HepG2 (cell line): ENCODE measurements around the gene UBE2R2. TPM values are rescaled to one million over a fixed set of nuclear protein-coding genes. Genes with fewer than 3 reads are reported as not detected.

Experiments
- ATAC-seq: fragments of 200-7000 bp; cut with Tn5 transposase; 3 replicates; pipeline ENCODE4 v1.9.1; 2020; ENCODE audit warnings: mild to moderate bottlenecking, moderate library complexity
- BruUV-seq: library from RNA; stranded (reverse); fragments of 400-500 nt; replicated peaks from 2 replicates; lab custom pipeline; 2021; lab: Mats Ljungman, UMichigan
- CTCF ChIA-PET: fragments of 300-600 bp; formaldehyde crosslinking; extraction: SDS; loops from one replicate; lab custom pipeline; 2021; ENCODE audit warnings: low total read pairs, inconsistent platforms, low intra/inter-chr PET ratio; lab: Yijun Ruan, JAX
- POLR2A ChIA-PET: fragments of 350-600 bp; sonication (Branson Sonifier 250); formaldehyde crosslinking; loops from one replicate; lab custom pipeline; 2020; ENCODE audit warnings: antibody characterized with exemption, inconsistent platforms; lab: Yijun Ruan, JAX
- DNase-seq: peaks from one replicate; pipeline ENCODE4 v3.0.0-alpha.2; 2015; ENCODE audit warnings: low spot score
- FAIRE-seq: peaks from 3 replicates; lab custom pipeline; 2011; peaks lifted over from hg19 to GRCh38; lab: Jason Lieb, UNC
- H2AFZ ChIP-seq: one replicate; pipeline ENCODE4 v1.6.1; 2011; ENCODE audit warnings: low read length, inconsistent platforms
- H3K27ac ChIP-seq: fragments of 300-600 bp; 3 replicates; pipeline ENCODE4 v1.8.0; 2011; ENCODE audit warnings: mixed run types, mild to moderate bottlenecking, mixed read lengths, low read length, inconsistent platforms; ENCODE audit not compliant: insufficient read depth; ENCODE audit errors: extremely low read length
- H3K27me3 ChIP-seq, 2 experiments: fragments of 200-600 bp in 1 of 2; 2 replicates in 1 of 2; 3 replicates in 1 of 2; pipeline versions ENCODE4 v1.6.0 to v1.8.0; 2011; ENCODE audit warnings: low read length in 2 of 2, mild to moderate bottlenecking in 2 of 2, moderate library complexity in 2 of 2, inconsistent platforms in 1 of 2; ENCODE audit not compliant: insufficient read depth in 2 of 2, control insufficient read depth in 1 of 2
- H3K36me3 ChIP-seq, 2 experiments: fragments of 200-600 bp in 1 of 2; replicated peaks in 1 of 2; 2 replicates in 1 of 2; 3 replicates in 1 of 2; pipeline versions ENCODE4 v1.5.1 to v1.8.0; 2011; ENCODE audit warnings: low read length in 2 of 2, inconsistent platforms in 1 of 2; ENCODE audit not compliant: insufficient read depth in 2 of 2, control insufficient read depth in 1 of 2
- H3K4me1 ChIP-seq: 2 replicates; pipeline ENCODE4 v1.5.1; 2012; ENCODE audit warnings: low read length, inconsistent platforms; ENCODE audit not compliant: insufficient read depth
- H3K4me2 ChIP-seq: 2 replicates; pipeline ENCODE4 v1.6.0; 2011; ENCODE audit warnings: low read depth, low read length, inconsistent platforms
- H3K4me3 ChIP-seq, 3 experiments: fragments of 200-600 bp in 1 of 3; sonication (generic), shearing (Covaris generic) in 1 of 3; replicated peaks in 1 of 3; 2 replicates each; pipeline ENCODE4 v1.5.1; 2011 to 2016; ENCODE audit warnings: low read length in 3 of 3, inconsistent platforms in 2 of 3, low read depth in 2 of 3, mild to moderate bottlenecking in 2 of 3, control low read depth in 1 of 3, mixed read lengths in 1 of 3; ENCODE audit not compliant: insufficient read depth in 1 of 3
- H3K79me2 ChIP-seq: one replicate; pipeline ENCODE4 v1.6.1; 2011; ENCODE audit warnings: low read length, inconsistent platforms; ENCODE audit not compliant: insufficient read depth
- H3K9ac ChIP-seq: 2 replicates; pipeline ENCODE4 v1.6.0; 2011; ENCODE audit warnings: mild to moderate bottlenecking, low read depth, low read length, inconsistent platforms; ENCODE audit not compliant: insufficient read depth
- H3K9me3 ChIP-seq: 2 replicates; pipeline ENCODE4 v1.5.1; 2012; ENCODE audit warnings: mild to moderate bottlenecking, low read length
- H4K20me1 ChIP-seq: 2 replicates; pipeline ENCODE4 v1.6.0; 2011; ENCODE audit warnings: inconsistent platforms, mild to moderate bottlenecking, low read length, moderate library complexity; ENCODE audit not compliant: insufficient read depth
- ARNTL ChIP-seq: sonication (generic); formaldehyde crosslinking; IDR thresholded peaks from 2 replicates; pipeline ENCODE4 v1.4.0; 2020; ENCODE audit warnings: mild to moderate bottlenecking, missing genetic modification reagents
- BCL6 ChIP-seq: IDR thresholded peaks from 2 replicates; pipeline ENCODE4 v1.6.1; 2016; ENCODE audit warnings: missing genetic modification reagents, missing compliant biosample characterization
- BRCA1 ChIP-seq: sonication (generic); formaldehyde crosslinking; IDR thresholded peaks from 2 replicates; pipeline ENCODE4 v1.4.0; 2020; ENCODE audit warnings: missing genetic modification reagents
- EHMT2 ChIP-seq: fragments of 200-600 bp; sonication (generic); IDR thresholded peaks from 2 replicates; pipeline ENCODE4 v1.7.0; 2017; ENCODE audit warnings: antibody characterized with exemption, low read depth, low read length, borderline replicate concordance
- MAFK ChIP-seq, 2 experiments: IDR thresholded peaks in 1 of 2; conservative IDR thresholded peaks in 1 of 2; 2 replicates each; pipeline ENCODE4 v1.6.1; 2011; ENCODE audit warnings: improper control_type of control experiment in 2 of 2, low read length in 2 of 2
- MIXL1 ChIP-seq: IDR thresholded peaks from 2 replicates; pipeline ENCODE4 v1.6.1; 2016
- NFATC3 ChIP-seq: sonication (generic); formaldehyde crosslinking; IDR thresholded peaks from 2 replicates; pipeline ENCODE4 v1.5.1; 2020; ENCODE audit warnings: mild to moderate bottlenecking, missing genetic modification reagents
- PRMT3 ChIP-seq: sonication (generic); formaldehyde crosslinking; IDR thresholded peaks from 2 replicates; pipeline ENCODE4 v1.8.1; 2022; ENCODE audit warnings: low read depth, mild to moderate bottlenecking, moderate library complexity, missing genetic modification reagents, borderline replicate concordance
- ZNF207 ChIP-seq: fragments of 450-650 bp; IDR thresholded peaks from 2 replicates; pipeline ENCODE4 v1.6.1; 2016; ENCODE audit warnings: antibody characterized with exemption, borderline replicate concordance
- WGBS: methylation state at CpG from one replicate; pipeline ENCODE4 v1.1.6; 2017; ENCODE audit warnings: low lambda C conversion rate; 5-methylcytosine and 5-hydroxymethylcytosine counted together
- in situ Hi-C: cut with HindIII; loops from 2 replicates; pipeline ENCODE4 v1.10.0; 2017; ENCODE audit warnings: low pct_unique_long_range_greater_than_20kb; ENCODE audit not compliant: extremely low pct_ligation_motif_present
- intact Hi-C: fragments of 100-400 bp; cut with micrococcal nuclease; formaldehyde crosslinking; loops from one replicate; pipeline ENCODE4 v1.10.0; 2022; ENCODE audit not compliant: unreplicated experiment
- polyA plus RNA-seq, 8 experiments: library from polyadenylated mRNA; depleted of rRNA in 3 of 8; stranded (reverse) in 7 of 8; unstranded in 1 of 8; fragments of >200 nt; fragmentation: Illumina TruSeq in 4 of 8; extraction: Trizol in 4 of 8; gene quantifications; 2 replicates each; pipeline versions ENCODE4 v1.2.1 to v1.2.3, GENCODE V29; 2011 to 2016; ENCODE audit warnings: low read depth in 4 of 8, missing spikeins in 1 of 8, mixed read lengths in 1 of 8; ENCODE audit not compliant: insufficient read depth in 1 of 8
- total RNA-seq, 5 experiments: library from RNA; depleted of rRNA; stranded (reverse); fragments of >200 nt; fragmentation: Illumina TruSeq; extraction: Trizol; gene quantifications; 2 replicates each; pipeline ENCODE4 v1.2.3, GENCODE V29; 2016; ENCODE audit warnings: low read depth in 1 of 5
- TF ChIP-seq, protein P1 (sequence below): sonication (generic); formaldehyde crosslinking; IDR thresholded peaks from 2 replicates; pipeline ENCODE4 v1.8.0; 2022; ENCODE audit warnings: mild to moderate bottlenecking, missing genetic modification reagents; ENCODE audit not compliant: insufficient replicate concordance
- TF ChIP-seq, protein P2 (sequence below): sonication (generic); formaldehyde crosslinking; IDR thresholded peaks from 2 replicates; pipeline ENCODE4 v1.4.0; 2020; ENCODE audit warnings: missing genetic modification reagents, mild to moderate bottlenecking, borderline replicate concordance
- TF ChIP-seq, protein P3 (sequence below): sonication (generic); formaldehyde crosslinking; IDR thresholded peaks from 2 replicates; pipeline ENCODE4 v1.8.0; 2022; ENCODE audit warnings: low read depth, missing genetic modification reagents

Gene UBE2R2
- total and polyA plus RNA-seq, 2 of the 13 experiments (the other 11 are each of a cell fraction or from before 2014, with no cell fraction given), result 14.8 to 20.9 TPM

DNA sequence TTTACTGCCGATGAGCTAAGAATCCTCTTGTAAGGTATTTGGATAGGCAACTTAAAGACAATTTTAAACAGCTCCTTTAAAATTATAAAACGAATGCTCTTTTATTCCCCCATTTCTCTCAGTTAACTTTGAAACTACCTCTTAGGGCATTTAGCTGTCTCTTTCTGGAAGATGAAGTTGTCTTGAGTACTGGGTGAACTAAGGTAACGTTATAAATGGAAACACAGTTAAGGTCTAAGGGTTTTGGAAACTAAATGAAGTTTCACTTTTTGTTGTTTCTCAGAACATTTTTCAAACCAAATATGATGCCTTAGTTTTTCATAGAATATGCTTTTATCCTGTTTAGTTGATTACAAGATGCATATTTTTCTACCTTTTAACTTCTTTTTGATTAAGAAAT lies 6.8 kb downstream of the UBE2R2 start:
- H3K36me3 ChIP-seq, result peaks cover 1 to 7% of the 10 kb centered on the region in 2 experiments; a peak in 1 of 5 replicates
- peaks cover 28% of the 10 kb centered on the region for H4K20me1 ChIP-seq
- BruUV-seq, result no TSS peak
- H2AFZ ChIP-seq, result no peak overlapping the region
- 96% methylated on average over 3 of the region's 3 CpGs for WGBS
- TF ChIP-seq ARNTL (CRISPR knock-in tag) (no peak), EHMT2 (no peak), BCL6 (CRISPR knock-in tag) (no peak), NFATC3 (CRISPR knock-in tag) (no peak), BRCA1 (CRISPR knock-in tag) (no peak), MAFK (conservative IDR thresholded peaks at IDR 0.05 in 1 of 2, IDR thresholded peaks at IDR 0.05 in 1 of 2; ENCODE audit: low read length in 2 of 2) (no peak), PRMT3 (CRISPR knock-in tag) (no peak), MIXL1 (no peak), ZNF207 (no peak)
- TF ChIP-seq, protein P1, sequence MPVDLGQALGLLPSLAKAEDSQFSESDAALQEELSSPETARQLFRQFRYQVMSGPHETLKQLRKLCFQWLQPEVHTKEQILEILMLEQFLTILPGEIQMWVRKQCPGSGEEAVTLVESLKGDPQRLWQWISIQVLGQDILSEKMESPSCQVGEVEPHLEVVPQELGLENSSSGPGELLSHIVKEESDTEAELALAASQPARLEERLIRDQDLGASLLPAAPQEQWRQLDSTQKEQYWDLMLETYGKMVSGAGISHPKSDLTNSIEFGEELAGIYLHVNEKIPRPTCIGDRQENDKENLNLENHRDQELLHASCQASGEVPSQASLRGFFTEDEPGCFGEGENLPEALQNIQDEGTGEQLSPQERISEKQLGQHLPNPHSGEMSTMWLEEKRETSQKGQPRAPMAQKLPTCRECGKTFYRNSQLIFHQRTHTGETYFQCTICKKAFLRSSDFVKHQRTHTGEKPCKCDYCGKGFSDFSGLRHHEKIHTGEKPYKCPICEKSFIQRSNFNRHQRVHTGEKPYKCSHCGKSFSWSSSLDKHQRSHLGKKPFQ (CRISPR knock-in tag), result no peak
- TF ChIP-seq, protein P2, sequence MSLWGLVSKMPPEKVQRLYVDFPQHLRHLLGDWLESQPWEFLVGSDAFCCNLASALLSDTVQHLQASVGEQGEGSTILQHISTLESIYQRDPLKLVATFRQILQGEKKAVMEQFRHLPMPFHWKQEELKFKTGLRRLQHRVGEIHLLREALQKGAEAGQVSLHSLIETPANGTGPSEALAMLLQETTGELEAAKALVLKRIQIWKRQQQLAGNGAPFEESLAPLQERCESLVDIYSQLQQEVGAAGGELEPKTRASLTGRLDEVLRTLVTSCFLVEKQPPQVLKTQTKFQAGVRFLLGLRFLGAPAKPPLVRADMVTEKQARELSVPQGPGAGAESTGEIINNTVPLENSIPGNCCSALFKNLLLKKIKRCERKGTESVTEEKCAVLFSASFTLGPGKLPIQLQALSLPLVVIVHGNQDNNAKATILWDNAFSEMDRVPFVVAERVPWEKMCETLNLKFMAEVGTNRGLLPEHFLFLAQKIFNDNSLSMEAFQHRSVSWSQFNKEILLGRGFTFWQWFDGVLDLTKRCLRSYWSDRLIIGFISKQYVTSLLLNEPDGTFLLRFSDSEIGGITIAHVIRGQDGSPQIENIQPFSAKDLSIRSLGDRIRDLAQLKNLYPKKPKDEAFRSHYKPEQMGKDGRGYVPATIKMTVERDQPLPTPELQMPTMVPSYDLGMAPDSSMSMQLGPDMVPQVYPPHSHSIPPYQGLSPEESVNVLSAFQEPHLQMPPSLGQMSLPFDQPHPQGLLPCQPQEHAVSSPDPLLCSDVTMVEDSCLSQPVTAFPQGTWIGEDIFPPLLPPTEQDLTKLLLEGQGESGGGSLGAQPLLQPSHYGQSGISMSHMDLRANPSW (CRISPR knock-in tag), result no peak
- TF ChIP-seq, protein P3, sequence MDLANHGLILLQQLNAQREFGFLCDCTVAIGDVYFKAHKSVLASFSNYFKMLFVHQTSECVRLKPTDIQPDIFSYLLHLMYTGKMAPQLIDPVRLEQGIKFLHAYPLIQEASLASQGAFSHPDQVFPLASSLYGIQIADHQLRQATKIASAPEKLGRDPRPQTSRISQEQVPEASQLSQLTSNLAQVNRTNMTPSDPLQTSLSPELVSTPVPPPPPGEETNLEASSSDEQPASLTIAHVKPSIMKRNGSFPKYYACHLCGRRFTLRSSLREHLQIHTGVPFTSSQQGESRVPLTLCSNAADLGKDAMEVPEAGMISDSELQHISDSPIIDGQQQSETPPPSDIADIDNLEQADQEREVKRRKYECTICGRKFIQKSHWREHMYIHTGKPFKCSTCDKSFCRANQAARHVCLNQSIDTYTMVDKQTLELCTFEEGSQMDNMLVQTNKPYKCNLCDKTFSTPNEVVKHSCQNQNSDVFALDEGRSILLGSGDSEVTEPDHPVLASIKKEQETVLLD (CRISPR knock-in tag), result no peak
- CTCF ChIA-PET, result no interaction called here
- H3K4me2 ChIP-seq, result no peak overlapping the region
- in situ Hi-C loops, result no loop called here
- no peak for ATAC-seq
- peaks cover 91% of the 10 kb centered on the region for H3K79me2 ChIP-seq
- no peak for FAIRE-seq
- no peak for DNase-seq
- H3K4me3 ChIP-seq, result no peak overlapping the region
- no peak overlapping the region for H3K27ac ChIP-seq
- no peaks in the 10 kb centered on the region for H3K27me3 ChIP-seq
- H3K9me3 ChIP-seq, result no peaks in the 10 kb centered on the region
- peaks cover 25% of the 10 kb centered on the region for H3K4me1 ChIP-seq
- intact Hi-C loops, result no loop called here
- H3K9ac ChIP-seq, result no peak overlapping the region
- POLR2A ChIA-PET, result interaction anchor here (1.3 kb wide), 1 partner anchor 10 kb away, joined by 3 read pairs; no protein-coding TSS in a partner anchor
